WTC11 (cell line): ENCODE results near the gene PKNOX1.

Experiments used
- ELF4 ChIP-seq: sonication (generic); formaldehyde crosslinking; IDR thresholded peaks from 2 replicates; pipeline ENCODE4 v1.8.1; 2022; ENCODE audit warnings: low read depth, mild to moderate bottlenecking, moderate library complexity, missing genetic modification reagents
- IRF2 ChIP-seq: sonication (generic); formaldehyde crosslinking; IDR thresholded peaks from 2 replicates; pipeline ENCODE4 v1.8.0; 2022; ENCODE audit warnings: low read depth, missing genetic modification reagents, borderline replicate concordance
- JUN ChIP-seq: sonication (generic); formaldehyde crosslinking; IDR thresholded peaks from 2 replicates; pipeline ENCODE4 v1.8.0; 2023; ENCODE audit warnings: mild to moderate bottlenecking, missing genetic modification reagents
- SMAD4 ChIP-seq: sonication (generic); formaldehyde crosslinking; IDR thresholded peaks from 2 replicates; pipeline ENCODE4 v1.8.0; 2022; ENCODE audit warnings: mild to moderate bottlenecking, missing genetic modification reagents
- SP1 ChIP-seq: sonication (generic); formaldehyde crosslinking; conservative IDR thresholded peaks from 2 replicates; pipeline ENCODE4 v1.8.1; 2022; ENCODE audit warnings: missing genetic modification reagents
- TF ChIP-seq, protein P1 (sequence below): fragments of 250-450 bp; sonication (Bioruptor Pico); IDR thresholded peaks from 2 replicates; pipeline ENCODE4 v1.9.0; 2021; ENCODE audit warnings: mild to moderate bottlenecking
- TF ChIP-seq, protein P2 (sequence below): fragments of 200-600 bp; IDR thresholded peaks from 2 replicates; pipeline ENCODE4 v1.8.0; 2022; ENCODE audit warnings: antibody characterized with exemption
- TF ChIP-seq, protein P3 (sequence below): fragments of 250-450 bp; sonication (Bioruptor Pico); IDR thresholded peaks from 2 replicates; pipeline ENCODE4 v1.8.0; 2021; ENCODE audit warnings: mild to moderate bottlenecking
- TF ChIP-seq, protein P4 (sequence below): sonication (generic); formaldehyde crosslinking; IDR thresholded peaks from 2 replicates; pipeline ENCODE4 v1.8.0; 2023; ENCODE audit warnings: mild to moderate bottlenecking, missing genetic modification reagents

DNA sequence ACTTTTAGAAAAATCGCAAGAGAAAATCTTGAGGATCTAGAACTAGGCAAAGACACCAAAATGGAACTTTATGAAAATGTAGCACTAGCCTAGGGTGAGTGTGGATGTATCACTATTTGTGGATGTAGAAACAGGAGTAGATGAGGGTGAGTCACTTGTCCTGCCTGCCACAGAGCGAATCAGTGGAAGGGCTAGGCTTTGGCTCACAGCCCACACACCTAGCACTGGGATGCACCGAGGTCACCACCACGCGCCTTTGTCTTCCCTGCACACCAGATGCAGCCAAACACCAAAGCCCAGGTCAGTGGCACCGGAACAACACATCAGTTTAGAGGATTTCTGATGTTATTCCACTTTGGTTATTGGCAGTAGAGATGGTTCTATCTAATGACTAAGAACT is 38.2 kb downstream of the PKNOX1 start:
- TF ChIP-seq, protein P1, sequence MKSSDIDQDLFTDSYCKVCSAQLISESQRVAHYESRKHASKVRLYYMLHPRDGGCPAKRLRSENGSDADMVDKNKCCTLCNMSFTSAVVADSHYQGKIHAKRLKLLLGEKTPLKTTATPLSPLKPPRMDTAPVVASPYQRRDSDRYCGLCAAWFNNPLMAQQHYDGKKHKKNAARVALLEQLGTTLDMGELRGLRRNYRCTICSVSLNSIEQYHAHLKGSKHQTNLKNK (CRISPR knock-in tag): no peak
- TF ChIP-seq, protein P2, sequence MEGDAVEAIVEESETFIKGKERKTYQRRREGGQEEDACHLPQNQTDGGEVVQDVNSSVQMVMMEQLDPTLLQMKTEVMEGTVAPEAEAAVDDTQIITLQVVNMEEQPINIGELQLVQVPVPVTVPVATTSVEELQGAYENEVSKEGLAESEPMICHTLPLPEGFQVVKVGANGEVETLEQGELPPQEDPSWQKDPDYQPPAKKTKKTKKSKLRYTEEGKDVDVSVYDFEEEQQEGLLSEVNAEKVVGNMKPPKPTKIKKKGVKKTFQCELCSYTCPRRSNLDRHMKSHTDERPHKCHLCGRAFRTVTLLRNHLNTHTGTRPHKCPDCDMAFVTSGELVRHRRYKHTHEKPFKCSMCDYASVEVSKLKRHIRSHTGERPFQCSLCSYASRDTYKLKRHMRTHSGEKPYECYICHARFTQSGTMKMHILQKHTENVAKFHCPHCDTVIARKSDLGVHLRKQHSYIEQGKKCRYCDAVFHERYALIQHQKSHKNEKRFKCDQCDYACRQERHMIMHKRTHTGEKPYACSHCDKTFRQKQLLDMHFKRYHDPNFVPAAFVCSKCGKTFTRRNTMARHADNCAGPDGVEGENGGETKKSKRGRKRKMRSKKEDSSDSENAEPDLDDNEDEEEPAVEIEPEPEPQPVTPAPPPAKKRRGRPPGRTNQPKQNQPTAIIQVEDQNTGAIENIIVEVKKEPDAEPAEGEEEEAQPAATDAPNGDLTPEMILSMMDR: no peak
- TF ChIP-seq, protein P3, sequence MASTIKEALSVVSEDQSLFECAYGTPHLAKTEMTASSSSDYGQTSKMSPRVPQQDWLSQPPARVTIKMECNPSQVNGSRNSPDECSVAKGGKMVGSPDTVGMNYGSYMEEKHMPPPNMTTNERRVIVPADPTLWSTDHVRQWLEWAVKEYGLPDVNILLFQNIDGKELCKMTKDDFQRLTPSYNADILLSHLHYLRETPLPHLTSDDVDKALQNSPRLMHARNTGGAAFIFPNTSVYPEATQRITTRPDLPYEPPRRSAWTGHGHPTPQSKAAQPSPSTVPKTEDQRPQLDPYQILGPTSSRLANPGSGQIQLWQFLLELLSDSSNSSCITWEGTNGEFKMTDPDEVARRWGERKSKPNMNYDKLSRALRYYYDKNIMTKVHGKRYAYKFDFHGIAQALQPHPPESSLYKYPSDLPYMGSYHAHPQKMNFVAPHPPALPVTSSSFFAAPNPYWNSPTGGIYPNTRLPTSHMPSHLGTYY: no peak
- TF ChIP-seq SP1 (no peak), SMAD4 (CRISPR knock-in tag) (no peak), JUN (CRISPR knock-in tag) (no peak), ELF4 (CRISPR knock-in tag) (no peak), IRF2 (CRISPR knock-in tag) (no peak)
- TF ChIP-seq, protein P4, sequence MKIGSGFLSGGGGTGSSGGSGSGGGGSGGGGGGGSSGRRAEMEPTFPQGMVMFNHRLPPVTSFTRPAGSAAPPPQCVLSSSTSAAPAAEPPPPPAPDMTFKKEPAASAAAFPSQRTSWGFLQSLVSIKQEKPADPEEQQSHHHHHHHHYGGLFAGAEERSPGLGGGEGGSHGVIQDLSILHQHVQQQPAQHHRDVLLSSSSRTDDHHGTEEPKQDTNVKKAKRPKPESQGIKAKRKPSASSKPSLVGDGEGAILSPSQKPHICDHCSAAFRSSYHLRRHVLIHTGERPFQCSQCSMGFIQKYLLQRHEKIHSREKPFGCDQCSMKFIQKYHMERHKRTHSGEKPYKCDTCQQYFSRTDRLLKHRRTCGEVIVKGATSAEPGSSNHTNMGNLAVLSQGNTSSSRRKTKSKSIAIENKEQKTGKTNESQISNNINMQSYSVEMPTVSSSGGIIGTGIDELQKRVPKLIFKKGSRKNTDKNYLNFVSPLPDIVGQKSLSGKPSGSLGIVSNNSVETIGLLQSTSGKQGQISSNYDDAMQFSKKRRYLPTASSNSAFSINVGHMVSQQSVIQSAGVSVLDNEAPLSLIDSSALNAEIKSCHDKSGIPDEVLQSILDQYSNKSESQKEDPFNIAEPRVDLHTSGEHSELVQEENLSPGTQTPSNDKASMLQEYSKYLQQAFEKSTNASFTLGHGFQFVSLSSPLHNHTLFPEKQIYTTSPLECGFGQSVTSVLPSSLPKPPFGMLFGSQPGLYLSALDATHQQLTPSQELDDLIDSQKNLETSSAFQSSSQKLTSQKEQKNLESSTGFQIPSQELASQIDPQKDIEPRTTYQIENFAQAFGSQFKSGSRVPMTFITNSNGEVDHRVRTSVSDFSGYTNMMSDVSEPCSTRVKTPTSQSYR (CRISPR knock-in tag): no peak
